HG03432 (cell line): ENCODE data around the gene CD83.
A peak's percentile ranks its signal among the peaks of the same experiment; 100 is the strongest.
"Not testable (repeated sequence)": the region's sequence is repeated elsewhere in the genome, so short reads cannot be mapped to it uniquely, and the experiment has no call there.

Source experiments
- ATAC-seq: cut with Tn5 transposase; IDR thresholded peaks from one replicate; pipeline ENCODE4 v1.9.1; 2021; ENCODE audit warnings: mild to moderate bottlenecking, moderate library complexity; ENCODE audit not compliant: unreplicated experiment

Gene CD83

GRCh38 chr6:14117158-14118090 lies at the start of gene CD83:
CD83 (plus strand) TSS chr6:14117772; CDS start chr6:14117812, 40 bp downstream.
- ATAC-seq = peak; percentile 79

- ATAC-seq = no peak
Observed at GRCh38 chr6:14068133-14068532, 49.4 kb upstream of the CD83 start.

GRCh38 chr6:14068623-14069022 lies 48.9 kb upstream of the CD83 start:
- ATAC-seq = no peak

GRCh38 chr6:14070457-14070856 lies 47.1 kb upstream of the CD83 start:
- no peak for ATAC-seq

GRCh38 chr6:14072084-14072483 lies 45.5 kb upstream of the CD83 start:
- peak; percentile 33 for ATAC-seq

- ATAC-seq = not testable (repeated sequence)
Observed at GRCh38 chr6:14073561-14074354, 43.8 kb upstream of the CD83 start.

- peak; percentile 5 for ATAC-seq
Observed at GRCh38 chr6:14074476-14075094, 43.0 kb upstream of the CD83 start.

- peak; percentile 76 for ATAC-seq
Observed at GRCh38 chr6:14075095-14075503, 42.5 kb upstream of the CD83 start.

- no peak for ATAC-seq
Observed at GRCh38 chr6:14077193-14077867, 40.2 kb upstream of the CD83 start.

- ATAC-seq = no peak
Observed at GRCh38 chr6:14079433-14079832, 38.1 kb upstream of the CD83 start.

- ATAC-seq = no peak
Observed at GRCh38 chr6:14079971-14080370, 37.6 kb upstream of the CD83 start.

GRCh38 chr6:14081126-14081525 lies 36.4 kb upstream of the CD83 start:
- ATAC-seq = no peak

- no peak for ATAC-seq
Observed at GRCh38 chr6:14082771-14083170, 34.8 kb upstream of the CD83 start.

- no peak for ATAC-seq
Observed at GRCh38 chr6:14083262-14083661, 34.3 kb upstream of the CD83 start.

- ATAC-seq = no peak
Observed at GRCh38 chr6:14083751-14084150, 33.8 kb upstream of the CD83 start.

- no peak for ATAC-seq
Observed at GRCh38 chr6:14084388-14084787, 33.2 kb upstream of the CD83 start.

GRCh38 chr6:14085176-14085787 lies 32.3 kb upstream of the CD83 start:
- no peak for ATAC-seq

GRCh38 chr6:14086701-14087100 lies 30.9 kb upstream of the CD83 start:
- no peak for ATAC-seq

- ATAC-seq = no peak
Observed at GRCh38 chr6:14088600-14089192, 28.9 kb upstream of the CD83 start.

GRCh38 chr6:14089224-14089623 lies 28.3 kb upstream of the CD83 start:
- ATAC-seq = peak; percentile 59
